ENCODE results near the gene SVEP1.
"Not testable (repeated sequence)": the region's sequence is repeated elsewhere in the genome, so short reads cannot be mapped to it uniquely, and the experiment has no call there.

SVEP1 gene

GRCh38 chr9:110410961-110411360 lies 168.6 kb downstream of the SVEP1 start:
- DNase-seq (ENCODE audit: low spot score) = no peak
- TF ChIP-seq CTCF (IDR thresholded peaks at IDR 0.05) = no peak
- Histone ChIP-seq H3K4me3 (no peak overlapping the region), H3K27ac (no peak overlapping the region)

- no peak for DNase-seq (ENCODE audit: low spot score)
- Histone ChIP-seq H3K4me3 (no peak overlapping the region), H3K27ac (no peak overlapping the region)
- TF ChIP-seq CTCF (IDR thresholded peaks at IDR 0.05) = no peak
Measured at GRCh38 chr9:110408598-110408997, 170.9 kb downstream of the SVEP1 start.

GRCh38 chr9:110405858-110406443 lies 173.6 kb downstream of the SVEP1 start:
- no peak for TF ChIP-seq CTCF (IDR thresholded peaks at IDR 0.05)
- Histone ChIP-seq H3K27ac (no peak overlapping the region), H3K4me3 (no peak overlapping the region)
- DNase-seq (ENCODE audit: low spot score) = no peak

GRCh38 chr9:110404473-110404872 lies 175.1 kb downstream of the SVEP1 start:
- no peak for TF ChIP-seq CTCF (IDR thresholded peaks at IDR 0.05)

GRCh38 chr9:110399983-110400382 lies 179.6 kb downstream of the SVEP1 start:
- no peak for DNase-seq (ENCODE audit: low spot score)
- Histone ChIP-seq H3K4me3 (no peak overlapping the region), H3K27ac (no peak overlapping the region)
- no peak for TF ChIP-seq CTCF (IDR thresholded peaks at IDR 0.05)

More at GRCh38 chr9:110404473-110404872, 175.1 kb downstream of the SVEP1 start:
- DNase-seq (ENCODE audit: low spot score) = no peak
- no peak overlapping the region for H3K27ac ChIP-seq
- H3K4me3 ChIP-seq = no peak overlapping the region

GRCh38 chr9:110398992-110399391 lies 180.5 kb downstream of the SVEP1 start:
- not testable (repeated sequence) for H3K4me3 ChIP-seq; H3K27ac ChIP-seq; DNase-seq (ENCODE audit: low spot score)

- Histone ChIP-seq H3K4me3 (no peak overlapping the region), H3K27ac (no peak overlapping the region)
- no peak for DNase-seq (ENCODE audit: low spot score)
- no peak for TF ChIP-seq CTCF (IDR thresholded peaks at IDR 0.05)
Measured at GRCh38 chr9:110391826-110392485, 187.6 kb downstream of the SVEP1 start.

Data from coronary artery (tissue), 2 donors.